Body of pancreas (tissue), 4 donors: ENCODE measurements around the gene DAPP1.

Experiments used
- CTCF ChIP-seq, 7 experiments: fragments of 450-650 bp in 4 of 7; fragments of 200-600 bp in 3 of 7; sonication (generic) in 3 of 7; IDR thresholded peaks; one replicate each; pipeline ENCODE4 v1.5.1; 2016 to 2019; ENCODE audit warnings: antibody characterized with exemption in 7 of 7
- POLR2A ChIP-seq, 3 donors: fragments of 450-650 bp; IDR thresholded peaks; one replicate each; pipeline ENCODE4 v1.6.1; 2016; ENCODE audit warnings: antibody characterized with exemption in 3 of 3, mild to moderate bottlenecking in 2 of 3

- TF ChIP-seq CTCF (IDR thresholded peaks at IDR 0.05) = no peak
- TF ChIP-seq POLR2A (IDR thresholded peaks at IDR 0.05) = no peak
Observed at GRCh38 chr4:99878604-99879003, 62.0 kb downstream of the DAPP1 start.
